CD4-positive, alpha-beta T cell treated with Interleukin-15 for 4 hours (primary cell): Measurements from ENCODE around the gene CLSTN1.
"Not testable (repeated sequence)": the region's sequence is repeated elsewhere in the genome, so short reads cannot be mapped to it uniquely, and the experiment has no call there.

ENCODE experiments used
- DNase-seq: peaks from one replicate; pipeline ENCODE4 v3.0.0-alpha.2; 2020; ENCODE audit warnings: low spot score

The CLSTN1 gene

GRCh38 chr1:9762446-9762845, 61.3 kb downstream of the CLSTN1 start:
- DNase-seq, result not testable (repeated sequence)

DNA sequence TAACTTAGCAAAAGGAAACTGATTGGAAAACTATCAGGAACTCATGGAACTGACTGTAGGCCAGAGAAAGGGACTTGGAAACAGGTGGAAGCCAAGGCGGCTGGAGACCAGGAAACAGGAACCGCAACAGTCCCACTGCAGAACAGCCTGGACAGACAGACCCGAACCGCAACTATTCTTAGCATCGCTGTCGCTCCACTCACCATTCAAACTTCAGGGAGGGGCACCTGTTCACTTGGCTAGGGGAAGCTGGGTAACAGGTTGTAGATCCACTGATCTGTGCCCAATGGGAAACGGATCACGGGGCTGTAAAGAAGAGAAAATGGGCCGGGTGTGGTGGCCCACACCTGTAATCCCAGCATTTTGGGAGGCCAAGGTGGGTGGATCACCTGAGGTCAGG, 61.9 kb downstream of the CLSTN1 start:
- no peak for DNase-seq

GRCh38 chr1:9760824-9761223, 62.9 kb downstream of the CLSTN1 start:
- no peak for DNase-seq

- DNase-seq, result no peak
These were observed 63.8 kb downstream of the CLSTN1 start for GRCh38 chr1:9759939-9760338.

GRCh38 chr1:9758559-9759121, 65.1 kb downstream of the CLSTN1 start:
- DNase-seq, result no peak

DNA sequence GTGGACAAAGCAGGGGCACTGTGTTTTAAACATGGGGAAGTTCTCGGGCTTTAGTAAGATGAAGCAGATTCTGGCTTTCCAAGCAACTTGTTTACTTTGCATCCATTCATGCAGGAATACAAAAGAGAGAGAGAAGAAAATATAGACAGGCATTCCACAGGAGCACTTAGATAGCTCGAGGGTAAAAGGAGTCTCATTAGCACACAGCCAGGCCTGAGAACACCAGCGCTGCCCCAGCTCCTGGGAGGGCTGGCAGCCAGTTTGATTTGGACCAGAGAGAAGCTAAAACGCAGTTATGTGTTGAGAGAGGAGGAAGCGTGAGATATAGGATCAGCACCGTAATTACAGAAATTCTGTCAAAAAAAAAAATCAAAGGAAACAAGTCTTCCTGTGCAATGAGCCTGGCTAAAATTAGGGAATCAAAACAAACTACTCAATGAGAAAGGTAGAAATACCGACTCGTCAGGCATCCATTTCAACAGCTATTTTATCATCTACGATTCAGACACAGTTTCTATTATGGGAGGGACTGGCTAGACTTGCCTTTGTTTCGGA, 68.2 kb downstream of the CLSTN1 start:
- DNase-seq, result no peak

DNA sequence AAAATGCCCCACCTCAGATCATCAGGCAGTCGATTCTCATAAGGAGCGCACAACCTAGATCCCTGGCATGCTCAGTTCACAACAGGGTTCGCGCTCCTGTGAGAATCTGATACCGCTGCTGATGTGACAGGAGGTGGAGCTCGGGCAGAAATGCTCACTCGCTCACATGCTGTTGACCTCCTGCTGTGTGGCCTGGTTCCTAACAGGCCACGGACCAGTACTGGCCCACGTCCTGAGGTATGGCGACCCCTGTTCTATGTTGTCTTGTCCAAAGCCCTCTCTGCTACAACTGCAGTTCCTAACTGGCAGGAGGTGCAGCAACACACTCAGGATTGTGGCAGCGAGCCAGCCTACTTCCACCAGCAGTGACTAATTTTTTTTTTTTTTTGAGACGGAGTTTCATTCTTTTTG, 70.6 kb downstream of the CLSTN1 start:
- no peak for DNase-seq

- no peak for DNase-seq
These were observed 71.8 kb downstream of the CLSTN1 start for GRCh38 chr1:9751971-9752370.

- no peak for DNase-seq
These were observed 74.4 kb downstream of the CLSTN1 start for GRCh38 chr1:9749361-9749760.

DNA sequence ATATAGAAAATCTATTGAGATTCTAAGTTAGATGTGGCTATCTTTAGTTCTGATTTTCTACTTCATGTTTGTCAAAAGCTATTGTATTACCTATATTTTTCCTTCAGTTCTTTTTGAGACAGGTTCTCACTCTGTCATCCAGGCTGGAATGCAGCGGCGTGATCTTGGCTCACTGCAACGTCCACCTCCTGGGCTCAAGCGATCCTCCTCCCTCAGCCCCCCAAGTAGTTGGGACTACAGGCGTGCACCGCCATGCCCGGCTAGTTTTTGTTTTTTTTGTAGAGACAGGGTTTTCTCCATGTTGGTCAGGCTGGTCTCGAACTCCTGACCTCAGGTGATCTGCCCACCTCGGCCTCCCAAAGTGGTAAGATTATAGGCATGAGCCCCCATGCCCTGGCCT, 75.4 kb downstream of the CLSTN1 start:
- not testable (repeated sequence) for DNase-seq

- DNase-seq, result no peak
These were observed 77.1 kb downstream of the CLSTN1 start for GRCh38 chr1:9746651-9747050.

GRCh38 chr1:9746211-9746610, 77.6 kb downstream of the CLSTN1 start:
- DNase-seq, result no peak

DNA sequence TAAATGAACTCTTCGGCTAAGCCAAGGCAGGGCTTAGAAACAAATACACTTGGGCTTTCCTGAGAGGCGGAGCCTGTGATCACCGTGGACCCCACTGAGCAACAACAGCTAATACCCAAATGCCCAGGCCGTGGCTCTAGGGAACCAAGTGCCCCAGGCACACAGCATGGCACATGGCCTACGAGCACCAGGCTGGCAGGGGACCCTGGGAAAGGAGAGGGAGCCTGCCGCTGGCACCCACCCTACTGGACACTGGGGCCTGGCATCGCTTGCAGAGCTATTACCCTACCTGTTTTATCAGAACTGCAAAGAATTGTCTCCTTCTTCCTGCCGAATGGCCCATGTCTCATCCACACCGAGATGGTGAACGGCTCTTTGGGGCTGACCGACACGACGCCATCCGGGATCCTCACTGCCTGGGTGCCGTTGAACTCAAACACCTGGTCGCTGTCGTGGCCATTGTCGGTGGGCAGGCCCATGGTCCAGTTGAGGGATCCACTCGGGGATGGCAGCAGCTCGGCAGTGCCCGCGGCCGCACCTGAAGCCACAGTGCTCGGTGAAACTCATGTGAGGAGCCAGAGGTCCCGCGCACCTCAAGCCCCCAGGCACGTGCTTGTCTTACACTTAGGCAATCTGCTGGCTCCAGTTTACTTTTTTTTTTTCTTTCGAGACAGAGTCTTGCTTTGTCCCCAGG, 79.5 kb downstream of the CLSTN1 start:
- no peak for DNase-seq

DNA sequence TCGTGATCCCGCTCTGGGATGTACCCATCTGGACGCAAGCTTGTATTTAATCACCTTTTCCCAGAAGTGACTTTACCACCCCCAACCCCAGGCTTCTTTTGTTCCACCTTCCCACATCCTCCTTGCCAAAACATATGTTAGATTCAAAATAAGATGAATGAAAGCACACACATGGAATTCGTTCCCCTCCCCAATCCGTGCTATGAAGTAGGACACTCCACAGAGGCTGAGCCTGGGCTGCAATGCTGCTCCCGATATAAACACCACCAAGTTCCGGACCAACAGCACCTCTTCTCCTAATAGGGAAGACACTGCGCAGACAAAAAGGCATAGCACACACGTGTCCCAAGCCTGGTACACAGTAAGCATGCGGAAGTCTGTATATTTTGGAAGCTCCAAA, 86.1 kb downstream of the CLSTN1 start:
- DNase-seq, result no peak

DNA sequence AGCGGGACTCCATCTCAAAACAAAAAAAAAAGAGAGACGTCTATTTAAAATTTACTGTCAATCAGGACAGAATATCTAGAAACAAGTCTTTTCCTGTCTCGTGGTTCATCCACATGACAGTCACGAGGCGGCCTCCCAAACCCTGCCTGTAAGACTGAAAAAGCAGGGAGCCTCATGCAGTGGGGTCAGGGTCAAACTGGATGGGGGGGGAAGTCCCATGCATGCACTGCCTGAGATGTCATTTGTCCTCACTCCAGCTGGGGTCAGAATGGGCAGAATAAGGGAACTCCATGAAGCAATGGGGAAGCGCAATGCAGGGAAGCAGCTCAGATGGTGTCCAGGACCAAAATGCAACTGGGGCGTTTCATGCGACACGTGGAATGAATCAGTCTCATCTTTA, 86.7 kb downstream of the CLSTN1 start:
- no peak for DNase-seq

DNA sequence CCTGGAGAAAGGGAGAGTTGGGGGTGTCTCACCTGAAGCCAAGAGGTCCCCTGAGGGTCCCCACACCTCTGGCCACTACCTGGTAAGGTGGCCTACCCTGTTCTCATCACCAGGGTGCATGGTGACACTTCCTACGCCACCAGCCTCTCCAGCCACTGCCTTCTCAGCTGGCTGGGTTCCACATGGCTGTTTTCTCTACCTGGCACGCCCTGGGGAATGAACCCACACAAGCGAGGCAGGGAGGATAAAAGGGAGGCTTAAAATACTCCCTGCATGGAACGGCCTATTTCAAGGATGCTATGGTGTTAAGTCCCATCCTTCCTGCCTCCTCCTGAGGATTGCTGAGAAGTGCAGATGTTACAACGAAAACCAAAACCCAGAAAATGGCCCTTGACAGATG, 87.5 kb downstream of the CLSTN1 start:
- DNase-seq, result no peak

GRCh38 chr1:9735800-9736199, 88.0 kb downstream of the CLSTN1 start:
- DNase-seq, result no peak

GRCh38 chr1:9733160-9733789, 90.5 kb downstream of the CLSTN1 start:
- no peak for DNase-seq

DNA sequence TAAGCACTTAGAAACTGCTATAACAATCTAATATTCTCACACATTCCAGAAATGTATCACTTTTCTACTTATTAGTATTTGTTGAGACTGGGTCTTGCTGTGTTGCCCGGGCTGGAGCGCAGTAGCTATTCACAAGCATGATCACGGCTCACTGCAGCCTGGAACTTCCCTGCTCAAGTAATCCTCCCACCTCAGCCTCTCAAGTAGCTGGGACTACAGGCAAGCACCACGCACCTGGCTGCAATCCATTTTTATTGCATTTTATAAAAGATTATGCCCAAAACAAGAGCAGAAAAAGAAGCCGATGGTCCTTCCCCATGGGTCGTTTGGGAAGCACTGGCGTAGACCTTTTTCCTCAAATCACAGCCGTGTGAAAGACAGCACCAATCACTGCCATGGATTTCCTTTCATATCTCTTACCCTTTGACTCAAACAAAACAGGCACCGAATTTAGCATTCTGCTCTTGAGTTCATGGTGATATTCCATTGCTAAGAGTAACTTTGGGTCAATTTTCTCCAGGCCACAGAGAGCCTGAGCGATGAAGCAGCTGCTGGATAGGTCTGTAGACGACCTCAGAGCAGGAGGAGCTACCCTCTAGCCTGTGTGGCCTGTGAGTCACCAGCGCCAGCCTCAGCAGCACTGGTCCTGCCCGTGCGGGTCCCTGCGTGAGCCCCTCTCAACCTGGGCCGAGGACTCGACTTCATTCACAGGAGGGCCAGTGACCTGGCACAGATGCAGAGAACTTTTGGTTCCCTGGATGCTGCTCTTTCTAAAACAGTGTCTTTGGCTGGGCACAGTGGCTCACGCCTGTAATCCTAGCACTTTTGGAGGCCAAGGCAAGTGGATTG, 91.4 kb downstream of the CLSTN1 start:
- no peak for DNase-seq

DNA sequence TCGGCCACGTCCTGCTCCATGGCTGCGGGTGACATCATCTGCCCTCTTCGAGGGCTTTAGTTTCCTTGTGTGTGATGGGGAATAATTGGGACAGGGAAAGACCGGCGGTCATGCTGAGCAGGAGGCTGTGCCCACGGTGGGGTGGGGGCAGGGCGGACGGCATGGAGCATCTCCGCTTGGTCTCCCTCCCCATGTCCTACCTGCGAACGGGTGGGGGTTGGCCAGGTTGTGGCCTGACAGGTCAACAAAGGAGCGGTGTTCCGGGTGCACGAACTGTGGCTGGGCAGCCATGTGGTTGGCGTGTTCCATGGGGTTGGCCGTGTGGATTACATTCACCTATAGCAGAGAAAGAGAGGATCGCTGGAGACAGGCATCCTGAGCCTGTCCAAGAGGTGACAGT, 92.2 kb downstream of the CLSTN1 start:
- no peak for DNase-seq

GRCh38 chr1:9731051-9731537, 92.7 kb downstream of the CLSTN1 start:
- DNase-seq, result no peak
